NCI-H526 treated with DMSO at 0.1 percent for 48 hours (cell line): ENCODE data around the gene TRIP10.

Source experiments
- DNase-seq: peaks from one replicate; lab custom pipeline; 2025; lab: John Stamatoyannopoulos, UW

Gene TRIP10

DNA sequence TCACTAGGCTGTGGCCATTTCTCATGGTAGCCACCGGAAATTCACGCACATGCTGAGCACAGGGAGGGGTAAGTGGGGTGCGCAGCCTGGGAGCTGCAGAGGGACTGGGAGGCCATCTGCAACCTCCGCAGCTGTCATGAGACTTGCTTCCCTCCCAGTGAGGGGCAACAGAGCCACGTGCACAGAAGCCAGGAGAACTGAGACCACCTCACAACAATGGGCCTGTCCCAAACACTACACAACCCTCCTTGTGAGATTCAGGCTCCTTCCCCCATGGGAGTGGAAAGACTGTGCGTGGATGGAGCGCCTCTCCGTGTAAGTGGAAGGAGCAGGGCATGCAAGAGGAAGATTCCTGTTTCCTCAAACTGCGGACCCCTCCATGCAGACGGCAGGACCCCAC, 27.9 kb upstream of the TRIP10 start:
- no peak for DNase-seq

DNA sequence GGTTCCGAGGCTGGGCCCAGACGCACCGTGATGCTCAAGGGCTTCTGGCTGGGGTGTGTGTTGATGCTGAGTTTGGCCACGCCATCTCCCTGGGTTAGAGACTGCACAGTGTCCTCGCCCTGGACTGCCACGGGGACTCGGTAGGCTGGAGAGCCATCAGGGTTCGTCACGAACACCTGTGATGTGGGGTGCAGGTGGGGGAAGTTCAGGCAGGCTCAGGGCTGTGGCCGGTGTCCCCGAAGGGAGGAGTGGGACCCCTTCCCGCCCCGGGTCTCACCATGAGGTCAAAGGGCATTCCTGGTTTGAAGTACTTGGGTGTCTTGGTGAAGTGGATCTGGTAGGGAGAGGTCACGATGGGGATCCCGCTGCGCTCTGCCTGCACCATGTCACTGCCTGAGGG, 27.2 kb upstream of the TRIP10 start:
- no peak for DNase-seq

DNA sequence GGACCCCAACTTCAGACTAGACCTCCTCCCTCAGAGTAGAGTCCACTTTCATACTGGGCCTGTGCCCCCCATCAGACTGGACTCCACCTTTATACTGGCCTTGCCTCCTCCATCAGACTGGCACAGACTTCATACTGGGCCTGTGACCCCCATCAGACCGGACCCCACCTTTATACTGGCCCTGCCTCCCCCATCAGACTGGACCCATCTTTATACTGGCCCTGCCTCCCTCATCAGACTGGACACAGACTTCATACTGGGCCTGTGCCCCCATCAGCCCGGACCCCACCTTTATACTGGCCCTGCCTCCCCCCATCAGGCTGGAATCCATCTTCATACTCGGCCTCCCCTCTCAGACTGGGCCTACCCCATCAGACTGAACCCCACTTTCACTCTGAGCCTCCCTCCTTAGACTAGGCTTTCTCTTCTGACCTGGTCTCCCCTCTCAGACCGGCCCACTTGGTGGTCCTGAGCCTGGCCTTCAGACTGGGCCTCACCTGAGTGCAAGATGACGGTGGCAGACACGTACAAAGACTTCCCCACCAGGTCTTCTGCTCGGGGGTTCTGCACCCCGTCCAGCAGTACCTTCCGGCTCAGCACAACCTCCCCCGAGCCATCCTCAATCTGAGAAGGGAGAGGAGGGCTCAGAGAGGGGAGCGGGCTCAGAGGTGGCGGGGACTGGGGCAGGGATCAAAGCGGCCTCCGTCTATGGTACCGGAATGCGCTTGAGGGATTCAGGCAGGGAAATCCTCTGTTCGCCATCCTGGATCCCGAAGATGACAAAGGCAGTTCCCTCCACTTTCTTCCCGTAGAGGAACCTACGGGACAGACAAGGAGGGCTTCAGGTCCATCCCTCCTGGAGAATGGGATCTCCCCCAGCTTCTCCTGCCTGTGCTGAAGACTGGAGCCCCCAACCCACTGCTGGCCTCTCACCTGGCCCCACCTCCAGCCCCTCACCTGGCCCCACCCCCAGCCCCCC, 26.5 kb upstream of the TRIP10 start:
- DNase-seq = no peak

DNA sequence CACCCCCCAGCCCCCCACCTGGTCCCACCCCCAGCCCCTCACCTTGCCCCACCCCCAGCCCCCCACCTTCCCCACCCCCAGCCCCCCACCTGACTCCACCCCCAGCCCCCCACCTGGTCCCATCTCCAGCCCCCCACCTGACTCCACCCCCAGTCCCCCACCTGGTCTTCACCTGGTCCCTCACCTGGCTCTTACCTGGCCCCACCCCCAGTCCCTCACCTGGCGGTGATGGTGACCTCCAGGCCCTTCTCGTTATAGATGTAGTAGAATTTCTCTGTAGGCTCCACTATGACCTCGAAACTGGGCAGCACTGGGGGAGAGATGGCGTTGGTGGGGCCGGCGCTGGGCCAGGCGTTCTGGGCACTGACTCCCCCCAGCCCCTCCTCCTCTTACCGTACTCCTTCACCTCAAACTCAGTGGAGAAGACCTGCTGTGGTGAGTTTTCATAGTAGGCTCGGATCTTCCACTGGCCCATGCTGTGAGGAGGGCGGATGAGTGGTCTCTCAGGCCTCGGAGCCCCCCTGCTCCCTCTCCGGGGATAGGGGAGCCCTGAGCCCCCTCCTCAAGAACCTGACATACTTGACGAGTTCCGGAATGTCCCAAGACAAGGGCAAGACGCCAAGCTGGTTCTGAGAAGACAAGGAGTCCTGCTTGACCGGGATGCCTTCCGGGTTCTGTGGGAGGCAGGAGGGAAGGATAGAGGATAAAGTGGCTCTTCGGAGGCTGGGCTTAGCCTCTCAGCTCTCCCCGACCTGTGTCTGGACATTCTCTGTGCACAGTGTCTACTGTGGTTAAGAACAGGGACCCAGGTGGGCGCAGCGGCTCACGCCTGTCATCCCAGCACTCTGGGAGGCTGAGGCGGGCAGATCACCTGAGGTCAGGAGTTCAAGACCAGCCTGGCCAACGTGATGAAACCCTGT, 25.4 kb upstream of the TRIP10 start:
- DNase-seq = no peak

DNA sequence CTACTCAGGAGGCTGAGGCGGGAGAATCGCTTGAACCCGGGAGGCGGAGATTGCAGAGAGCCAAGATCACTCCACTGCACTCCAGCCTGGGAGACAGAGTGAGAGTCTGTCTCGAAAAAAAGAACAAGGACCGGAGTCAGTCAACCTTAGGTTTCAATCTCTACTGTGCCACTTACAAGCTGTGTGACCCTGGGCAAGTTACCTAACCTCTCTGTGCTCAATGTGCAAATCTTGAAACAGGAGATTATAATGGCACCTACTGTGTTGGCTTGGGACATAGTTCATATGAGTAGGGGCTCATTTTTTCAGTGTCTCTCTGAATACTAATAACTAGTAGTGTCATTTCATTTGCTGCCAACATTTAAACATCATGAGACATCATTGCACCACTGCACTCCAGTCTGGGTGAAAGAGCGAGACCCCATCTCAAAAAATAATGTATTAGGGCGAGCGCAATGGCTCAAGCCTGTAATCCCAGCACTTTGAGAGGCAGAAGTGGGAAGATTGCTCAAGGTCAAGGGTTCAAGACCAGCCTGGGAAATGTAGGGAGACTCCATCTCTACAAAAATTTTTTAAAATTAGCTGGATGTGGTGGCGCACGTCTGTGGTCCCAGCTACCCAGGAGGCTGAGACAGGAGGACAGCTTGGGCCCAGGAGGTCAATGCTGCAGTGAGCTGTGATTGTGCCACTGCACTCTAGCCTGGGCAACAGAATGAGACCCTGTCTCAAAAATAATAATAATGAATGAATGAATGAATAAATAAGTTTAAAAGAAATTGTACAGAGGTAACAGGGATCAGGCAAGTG, 24.5 kb upstream of the TRIP10 start:
- DNase-seq = no peak

DNA sequence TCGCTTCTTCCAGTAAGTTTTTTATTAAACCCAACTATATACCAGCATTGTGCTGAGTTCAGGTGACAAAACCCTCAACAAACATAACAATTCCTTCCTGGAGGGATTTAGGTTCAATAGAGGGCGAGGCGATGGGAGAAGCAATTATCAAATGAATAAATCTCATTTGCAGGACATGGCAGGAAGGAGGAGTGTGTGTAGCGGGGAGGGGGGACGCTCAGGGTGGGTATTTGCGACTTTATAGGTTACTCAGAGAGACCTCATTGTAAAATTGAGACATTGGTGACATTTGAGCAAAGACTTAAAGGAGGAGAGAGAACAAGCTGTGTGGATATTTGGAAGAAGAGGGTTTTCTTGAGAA, 22.9 kb upstream of the TRIP10 start:
- no peak for DNase-seq

DNA sequence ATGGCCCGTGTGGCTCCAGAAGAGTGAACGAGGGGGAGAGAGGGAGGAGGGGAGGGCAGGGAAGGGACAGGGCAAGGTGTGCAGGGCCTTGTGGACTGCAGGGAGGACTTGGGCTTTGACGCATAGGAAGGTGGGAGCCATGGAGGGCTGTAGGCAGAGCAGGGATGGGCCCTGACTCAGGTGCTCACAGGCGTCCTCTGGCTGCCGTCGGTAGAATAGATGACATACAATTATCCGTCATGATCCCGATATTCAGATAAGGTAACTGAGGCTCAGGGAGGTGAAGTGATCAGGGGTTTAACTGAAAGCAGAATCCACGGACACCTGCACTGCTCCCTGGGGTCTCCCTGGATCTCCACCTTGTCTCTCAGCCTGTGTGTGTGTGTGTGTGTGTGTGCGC, 22.4 kb upstream of the TRIP10 start:
- DNase-seq = no peak

DNA sequence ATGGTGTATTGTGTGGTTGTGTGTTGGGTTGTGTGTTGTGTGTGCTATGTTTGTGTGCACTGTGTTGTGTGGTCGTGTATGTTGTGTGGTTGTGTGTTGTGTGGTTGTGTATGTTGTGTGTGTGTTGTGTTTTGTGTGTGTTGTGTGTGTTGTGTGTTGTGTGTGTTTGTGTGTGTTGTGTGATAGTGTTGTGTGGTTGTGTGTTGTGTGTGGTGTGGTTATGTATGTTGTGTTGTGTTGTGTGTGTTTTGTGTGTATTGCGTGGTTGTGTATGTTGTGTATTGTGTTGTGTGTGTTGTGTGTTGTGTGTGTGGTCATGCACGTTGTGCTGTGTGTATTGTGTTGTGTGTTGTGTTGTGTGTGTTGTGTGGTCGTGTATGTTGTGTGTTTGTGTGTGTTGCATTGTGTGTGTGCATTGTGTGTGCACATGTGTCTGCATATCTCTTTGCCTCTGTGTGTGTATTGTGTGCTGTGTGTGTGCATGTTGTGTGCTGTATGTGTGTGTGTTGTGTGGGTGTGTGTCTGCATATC, 22.0 kb upstream of the TRIP10 start:
- DNase-seq = no peak

DNA sequence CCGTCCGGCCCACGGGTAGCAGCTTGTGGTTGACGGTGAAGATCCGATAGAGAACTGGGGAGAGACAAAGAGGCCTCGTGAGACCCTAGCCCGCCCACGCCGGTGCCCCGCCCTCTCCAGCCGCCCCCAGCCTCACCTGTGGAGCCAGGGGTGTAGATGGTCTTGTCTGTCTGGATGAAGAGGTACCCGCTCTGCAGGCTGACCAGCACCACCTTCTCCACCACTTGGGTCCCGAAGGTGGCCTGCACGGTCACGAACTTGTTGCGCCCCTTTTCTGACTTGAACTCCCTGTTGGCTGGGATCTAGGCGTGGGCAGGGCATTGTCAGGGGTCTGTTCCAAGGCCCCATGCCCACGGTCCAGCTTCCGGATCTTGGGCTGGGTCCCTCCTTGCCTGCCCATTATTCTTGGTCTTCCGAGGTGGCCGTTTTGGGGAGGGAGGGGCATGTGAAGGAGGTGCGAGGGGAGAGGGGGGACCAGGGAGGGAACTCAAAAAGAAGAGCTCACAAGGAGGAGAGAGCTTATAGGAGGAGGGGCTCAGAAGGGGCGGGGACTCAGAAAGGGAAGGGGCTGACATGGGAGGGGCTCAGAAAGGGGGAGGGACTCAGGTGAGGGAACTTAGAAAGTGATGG, 21.3 kb upstream of the TRIP10 start:
- no peak for DNase-seq

DNA sequence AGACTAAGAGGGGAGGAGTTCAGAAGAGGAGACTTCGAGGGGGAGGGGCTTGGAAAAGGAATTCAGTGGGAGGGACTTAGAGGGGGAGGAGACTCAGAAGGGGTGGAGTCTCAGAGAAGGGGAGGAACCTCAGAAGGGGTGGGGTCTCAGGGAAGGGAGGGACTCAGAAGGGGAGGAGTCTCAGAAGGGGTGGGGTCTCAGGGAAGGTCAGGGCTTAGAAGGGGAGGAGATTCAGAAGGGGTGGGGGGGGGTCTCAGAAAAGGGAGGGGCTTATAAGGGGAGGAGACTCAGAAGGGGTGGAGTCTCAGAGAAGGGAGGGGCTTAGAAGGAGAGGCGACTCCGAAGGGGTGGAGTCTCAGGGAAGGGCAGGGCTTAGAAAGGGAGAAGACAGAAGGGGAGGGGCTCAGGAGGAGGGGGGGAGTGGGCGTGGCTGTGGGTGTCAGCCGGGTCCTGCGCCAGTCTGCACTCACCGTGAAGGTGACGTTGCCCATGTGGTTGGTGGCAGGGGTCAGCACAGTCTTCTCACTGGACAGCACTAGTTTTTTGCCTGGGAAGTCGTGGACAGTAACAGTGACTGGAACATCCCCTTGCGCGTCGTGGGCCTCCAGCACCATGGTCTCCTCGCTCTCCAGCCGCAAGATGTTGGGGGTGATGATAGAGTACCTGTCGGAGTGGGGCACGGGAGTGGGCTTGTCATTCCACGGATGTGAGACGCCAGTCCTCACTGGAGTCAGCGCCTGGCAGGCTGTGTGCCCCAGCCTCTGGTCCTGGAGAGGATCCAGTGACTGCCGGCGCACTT, 20.5 kb upstream of the TRIP10 start:
- no peak for DNase-seq

DNA sequence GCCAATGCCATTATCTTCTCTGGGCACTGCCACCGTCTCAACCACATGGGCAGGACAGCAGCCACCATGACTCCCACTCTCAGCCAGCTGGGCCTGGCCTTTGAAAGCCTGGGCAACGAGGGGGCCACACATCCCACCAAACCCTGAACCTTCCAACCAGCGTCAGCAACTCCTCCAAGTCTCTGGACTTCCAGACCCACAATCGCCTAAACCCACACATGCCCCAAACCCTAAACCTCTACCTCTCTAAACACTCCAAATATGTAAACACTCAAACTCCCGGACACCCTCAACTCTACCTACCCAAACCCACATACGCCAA, 20.0 kb upstream of the TRIP10 start:
- DNase-seq = no peak

DNA sequence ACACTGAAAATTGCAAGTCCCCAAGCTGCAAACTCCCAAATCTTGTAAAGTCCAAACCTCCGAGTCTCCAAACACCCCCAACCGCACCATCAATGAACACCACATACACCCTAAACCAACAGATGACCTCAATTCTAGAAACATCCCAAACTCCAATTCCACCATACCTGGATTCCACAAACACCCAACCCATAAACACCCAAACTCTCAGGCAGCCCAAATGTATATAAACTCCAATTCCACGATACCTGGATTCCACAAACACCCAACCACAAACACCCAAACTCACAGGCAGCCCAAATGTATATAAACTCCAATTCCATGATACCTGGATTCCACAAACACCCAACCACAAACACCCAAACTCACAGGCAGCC, 19.5 kb upstream of the TRIP10 start:
- no peak for DNase-seq

DNA sequence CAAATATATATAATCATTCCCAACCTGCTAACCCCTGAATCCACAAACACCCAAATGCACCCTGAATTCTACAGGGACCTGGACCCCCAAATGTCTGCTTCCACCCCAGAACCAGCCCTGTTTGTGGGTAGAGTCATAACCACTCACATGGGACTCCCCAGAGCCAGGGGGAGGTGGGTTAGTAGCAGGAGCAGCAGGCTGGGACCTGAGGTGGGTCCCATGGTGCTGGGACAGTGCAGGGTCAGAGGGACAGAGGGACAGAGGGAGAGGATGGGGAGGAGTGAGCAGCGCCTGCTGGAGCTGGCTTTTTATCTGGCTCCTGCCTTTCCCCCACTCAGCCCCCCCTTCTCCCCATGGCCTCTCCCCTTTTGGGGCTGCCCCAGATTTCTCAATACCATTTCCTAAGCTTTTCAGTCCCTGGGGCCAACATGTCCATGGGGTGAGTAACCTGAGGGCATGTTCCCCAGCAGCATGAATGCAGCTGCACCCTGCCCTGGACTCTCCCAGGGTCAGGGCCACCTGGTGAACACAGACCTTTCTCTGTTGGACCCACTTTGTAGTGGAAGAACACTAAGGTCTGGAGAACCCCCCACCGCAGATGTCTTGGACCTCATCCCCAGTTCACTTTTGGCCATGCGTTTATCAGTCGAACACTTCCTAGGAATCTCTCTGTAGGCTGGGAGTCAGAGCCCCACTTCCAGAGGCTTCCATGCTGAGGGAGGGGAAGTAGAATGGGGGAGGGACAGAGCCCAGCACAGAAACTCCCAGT, 18.9 kb upstream of the TRIP10 start, which contains the start of gene C3:
Gene C3, minus strand, starts transcription at position 282 of the 769 bp plus-strand sequence. Its CDS starts 61 bp downstream, at position 221.
- no peak for DNase-seq

DNA sequence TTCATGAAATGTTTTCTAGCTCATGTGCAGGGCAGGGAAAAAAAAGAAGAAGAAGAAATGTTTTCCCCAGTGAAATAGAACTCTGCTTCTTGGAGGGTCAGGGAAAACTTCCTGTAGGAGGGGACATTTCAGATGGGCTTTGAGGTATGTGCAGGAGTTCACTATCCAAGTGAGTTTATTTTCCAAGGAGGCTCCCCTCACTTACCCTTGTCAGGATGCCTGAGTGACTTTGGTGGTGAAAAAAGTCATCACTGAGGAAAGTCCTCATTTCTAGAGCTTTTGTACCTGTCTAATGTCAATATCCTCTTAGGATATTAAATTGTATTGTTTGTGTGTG, 18.4 kb upstream of the TRIP10 start:
- DNase-seq = no peak

DNA sequence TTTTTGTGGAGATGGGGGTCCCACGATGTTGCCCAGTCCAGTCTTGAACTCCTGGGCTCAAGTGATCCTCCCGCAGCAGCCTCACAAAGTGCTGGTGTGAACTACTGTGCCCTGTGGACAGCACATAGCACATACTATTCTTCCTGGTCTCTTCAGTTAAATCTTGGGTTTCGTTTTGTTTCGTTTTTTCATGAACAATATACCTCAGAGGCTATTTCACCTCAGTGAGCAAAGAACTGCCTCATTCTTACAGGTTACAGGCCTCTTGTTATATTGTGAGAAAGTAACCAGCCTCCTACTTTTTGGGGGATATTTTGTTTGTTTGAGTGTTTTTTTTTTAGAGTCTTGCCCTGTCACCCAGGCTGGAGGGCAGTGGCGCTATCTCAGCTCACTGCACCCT, 17.7 kb upstream of the TRIP10 start:
- DNase-seq = no peak

DNA sequence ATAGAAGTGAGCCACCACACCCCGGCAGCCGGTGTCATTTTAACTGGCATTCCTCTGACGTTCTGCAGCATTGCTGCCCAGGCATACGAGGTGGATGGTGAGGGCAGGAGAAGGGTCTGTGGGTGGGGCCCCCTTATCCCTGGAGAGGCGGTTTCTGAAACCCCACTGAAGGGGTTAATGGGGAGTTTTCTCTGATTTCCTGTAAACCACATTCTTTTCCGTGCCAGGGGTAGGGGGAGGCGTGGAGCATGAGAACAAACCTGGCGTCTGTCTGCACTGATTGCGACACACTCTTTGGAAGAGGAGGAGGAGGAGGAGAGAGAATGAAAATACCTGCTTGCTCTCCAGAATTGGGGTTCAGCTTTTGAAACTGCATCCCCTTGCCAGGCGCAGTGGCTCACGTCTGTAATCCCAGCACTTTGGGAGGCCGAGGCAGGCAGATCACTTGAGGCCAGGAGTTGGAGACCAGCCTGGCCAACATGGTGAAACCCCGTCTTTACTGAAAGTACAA, 16.3 kb upstream of the TRIP10 start:
- no peak for DNase-seq

DNA sequence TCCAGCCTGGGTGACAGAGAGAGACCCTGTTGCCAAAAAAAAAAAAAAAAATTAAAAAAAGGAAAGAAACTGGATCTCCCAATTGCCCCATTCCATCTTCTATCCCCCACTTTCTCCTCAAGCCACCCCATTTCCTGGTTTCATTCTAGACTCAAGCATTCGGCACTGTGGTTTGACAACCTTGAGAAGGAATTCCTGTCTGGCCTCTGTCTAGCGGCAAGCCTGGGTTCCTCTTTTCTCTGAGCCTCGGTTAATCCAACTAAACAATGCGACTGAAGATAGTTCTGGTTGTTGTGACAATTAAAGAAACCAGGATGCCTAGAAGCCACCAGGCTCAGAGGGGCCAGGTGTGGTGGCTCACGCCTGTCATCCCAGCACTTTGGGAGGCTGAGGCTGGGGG, 15.7 kb upstream of the TRIP10 start:
- no peak for DNase-seq

DNA sequence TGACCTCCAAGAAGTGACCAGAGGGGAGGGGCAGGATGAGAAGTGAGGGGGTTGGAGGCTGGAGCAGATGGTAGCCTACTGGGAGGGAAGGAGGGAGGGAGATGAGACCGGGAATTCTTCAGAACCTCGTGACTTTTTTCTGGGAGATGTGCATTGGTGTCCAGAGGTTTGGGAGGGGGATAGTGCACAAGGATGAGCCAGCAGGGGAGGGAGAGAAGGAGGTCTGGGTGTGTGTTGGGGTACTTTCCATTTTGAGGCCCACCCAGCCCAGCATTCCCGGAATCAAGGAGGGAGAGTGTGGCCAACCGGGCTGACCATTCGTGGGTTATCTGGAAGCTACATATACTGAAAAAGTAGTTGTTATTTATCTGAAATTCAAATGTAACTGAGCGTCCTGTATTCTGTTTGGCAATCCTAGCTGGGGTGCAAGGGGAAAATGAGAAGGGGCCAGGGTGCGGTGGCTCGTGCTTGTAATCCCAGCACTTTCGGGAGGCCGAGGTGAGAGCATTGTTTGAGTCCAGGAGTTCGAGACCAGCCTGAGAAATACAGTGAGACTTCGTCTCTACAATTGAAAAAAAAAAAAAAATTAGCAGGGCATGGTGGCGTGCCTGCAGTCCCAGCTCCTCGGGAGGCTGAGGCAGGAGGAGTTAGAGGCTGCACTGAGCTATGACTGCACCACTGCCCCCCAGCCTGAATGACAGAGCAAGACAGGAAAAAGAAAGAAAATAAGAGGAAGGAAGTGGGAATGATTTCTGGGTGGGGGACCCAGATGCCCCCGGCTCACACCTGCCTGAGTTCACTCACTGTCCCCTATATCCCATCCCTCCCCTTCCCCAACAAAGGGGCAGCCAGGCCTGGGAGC, 14.6 kb upstream of the TRIP10 start:
- no peak for DNase-seq
